Heart right ventricle (tissue), 16 donors: ENCODE measurements around the gene NPHS2. TPM values are rescaled to one million over a fixed set of nuclear protein-coding genes. Genes with fewer than 3 reads are reported as not detected.

Experiments
- ATAC-seq, 8 donors: fragments of 200-7000 bp; cut with Tn5 transposase; one replicate each; pipeline ENCODE4 v1.9.1; 2020; ENCODE audit warnings: mild to moderate bottlenecking in 8 of 8, moderate library complexity in 8 of 8, moderate number of reproducible peaks in 1 of 8
- DNase-seq, 2 donors: peaks; one replicate each; pipeline ENCODE4 v3.0.0-alpha.2; 2020
- H3K27ac ChIP-seq, 10 donors: fragments of 200-600 bp; sonication (generic) in 2 of 10; one replicate each; pipeline versions ENCODE4 v1.5.0 to v1.8.0; 2020 to 2022; ENCODE audit warnings: mild to moderate bottlenecking in 3 of 10
- H3K27me3 ChIP-seq, 7 donors: fragments of 200-600 bp; one replicate each; pipeline ENCODE4 v1.8.0; 2021 to 2022; ENCODE audit warnings: mild to moderate bottlenecking in 2 of 7
- H3K36me3 ChIP-seq, 9 donors: fragments of 200-600 bp; sonication (generic) in 1 of 9; one replicate each; pipeline versions ENCODE4 v1.5.0 to v1.8.0; 2020 to 2022; ENCODE audit warnings: mild to moderate bottlenecking in 2 of 9
- H3K4me1 ChIP-seq, 9 donors: fragments of 200-600 bp; sonication (generic) in 1 of 9; one replicate each; pipeline versions ENCODE4 v1.5.0 to v1.8.0; 2020 to 2022; ENCODE audit warnings: mild to moderate bottlenecking in 4 of 9
- H3K4me3 ChIP-seq, 10 donors: fragments of 200-600 bp; sonication (generic) in 2 of 10; one replicate each; pipeline versions ENCODE4 v1.5.0 to v1.8.0; 2020 to 2022; ENCODE audit warnings: mild to moderate bottlenecking in 7 of 10, moderate library complexity in 2 of 10
- H3K9me3 ChIP-seq, 11 donors: fragments of 200-600 bp in 10 of 11; sonication (generic) in 2 of 11; one replicate each; pipeline versions ENCODE4 v1.5.0 to v1.8.0; 2013 to 2022; ENCODE audit warnings: mild to moderate bottlenecking in 2 of 11, control low read depth in 1 of 11, moderate library complexity in 1 of 11
- CTCF ChIP-seq, 9 donors: fragments of 200-600 bp; sonication (generic) in 2 of 9; IDR thresholded peaks; one replicate each; pipeline versions ENCODE4 v1.5.0 to v1.8.0; 2021 to 2022; ENCODE audit warnings: antibody characterized with exemption in 9 of 9, mild to moderate bottlenecking in 5 of 9, moderate library complexity in 1 of 9
- WGBS, 2 donors: extraction: QIAGEN DNeasy Blood & Tissue Kit; methylation state at CpG; one replicate each; pipeline ENCODE4 v1.1.7; 2013; ENCODE audit warnings: inconsistent platforms in 1 of 2; 5-methylcytosine and 5-hydroxymethylcytosine counted together
- intact Hi-C, 10 donors: fragments of 100-400 bp; cut with DNase I; formaldehyde crosslinking; loops; one replicate each; pipeline versions ENCODE4 v1.11.1 to v1.14.2; 2022
- polyA plus RNA-seq, 2 donors: library from polyadenylated mRNA; stranded (reverse); fragments of 200-250 nt; gene quantifications; one replicate each; pipeline ENCODE4 v1.2.3, GENCODE V29; 2013
- total RNA-seq, 10 donors: library from RNA; stranded (reverse); fragmentation: NEBNext Ultra II Directional in 3 of 10; extraction: Animal tissue kit (Norgen Biotek cat#: 25700) in 3 of 10; gene quantifications; one replicate each; pipeline versions ENCODE4 v1.2.1 to v1.2.4, GENCODE V29; 2021 to 2023
- donor health status: Arrhythmogenic right ventricular cardiomyopathy.
- donor health status: ischemic (EF 13 %, LVEDD 7.1; RV severe dilation, severe dysfunction).
- donor health status: healthy with polysubstance abuse.
- donor health status: DM: no; HTN: yes; CAD: no.
- donor health status: DM: no; HTN: no; CAD: no.
- donor health status: ischemic (EF 25% LVEDD 6.9; RV normal size, moderate dysfunction).
- donor health status: ischemic (EF 25% LVEDD 5.7; RV mildly dilated, moderate dysfunction).
- donor health status: healthy.
- donor health status: DM: yes; HTN: yes; CAD: no.
- donor health status: Ischemic cardiomyopathy.
- donor health status: ischemic (EF 35%, LVEDD 5.7; RV mildly dilated, moderate dysfunction).
- donor health status: nonischemic (EF 11% LVEDD 7.7; RV severe dilation, severe dysfunction).
- donor health status: DM: yes; HTN: yes; CAD: no.
- donor health status: PGD.
- donor health status: ischemic (EF 29% LVEDD 5.4; RV normal size, mild dysfunction).
- donor health status: nonischemic (EF 23%, LVEDD 6.1; RV moderate dilation, normal function).

The NPHS2 gene
- total and polyA plus RNA-seq, 12 donors = not detected

GRCh38 chr1:179547021-179547535 lies 28.7 kb downstream of the NPHS2 start:
- DNase-seq (no peak), ATAC-seq (no peak)
- WGBS, 2 donors = 73 to 74% methylated on average over 2 of the region's 2 CpGs
- TF ChIP-seq CTCF (IDR thresholded peaks at IDR 0.05) = no peak
- Histone ChIP-seq H3K4me3 (no peak overlapping the region), H3K9me3 (no peaks in the 10 kb centered on the region), H3K36me3 (no peaks in the 10 kb centered on the region), H3K4me1 (peaks cover 0 to 5% (median 0%) of the 10 kb centered on the region in 9 donors), H3K27ac (no peak overlapping the region), H3K27me3 (peaks cover 0 to 9% (median 0%) of the 10 kb centered on the region in 7 donors)
- intact Hi-C loops = no loop called here

GRCh38 chr1:179545321-179545720 lies 30.4 kb downstream of the NPHS2 start:
- Histone ChIP-seq H3K4me1 (peaks cover 0 to 5% (median 0%) of the 10 kb centered on the region in 9 donors), H3K36me3 (no peaks in the 10 kb centered on the region), H3K27me3 (peaks cover 0 to 9% (median 0%) of the 10 kb centered on the region in 7 donors), H3K4me3 (no peak overlapping the region), H3K9me3 (no peaks in the 10 kb centered on the region), H3K27ac (no peak overlapping the region)
- 20 to 31% methylated on average over 3 of the region's 3 CpGs for WGBS, 2 donors
- intact Hi-C loops = no loop called here
- no peak for ATAC-seq
- no peak for TF ChIP-seq CTCF (IDR thresholded peaks at IDR 0.05)
- DNase-seq = no peak

GRCh38 chr1:179541774-179542173 lies 34.0 kb downstream of the NPHS2 start:
- 65 to 69% methylated on average over 2 of the region's 2 CpGs for WGBS, 2 donors
- Histone ChIP-seq H3K4me1 (peaks cover 0 to 5% (median 0%) of the 10 kb centered on the region in 9 donors), H3K9me3 (peaks cover 0 to 8% (median 0%) of the 10 kb centered on the region in 11 donors), H3K27ac (no peak overlapping the region), H3K4me3 (no peak overlapping the region), H3K36me3 (no peaks in the 10 kb centered on the region), H3K27me3 (peaks cover 0 to 9% (median 0%) of the 10 kb centered on the region in 7 donors)
- intact Hi-C loops = no loop called here
- ATAC-seq (no peak), DNase-seq (no peak)
- TF ChIP-seq CTCF (IDR thresholded peaks at IDR 0.05) = no peak

- no peak overlapping the region for H3K27ac ChIP-seq
- no peak for TF ChIP-seq CTCF (IDR thresholded peaks at IDR 0.05)
- no peaks in the 10 kb centered on the region for H3K36me3 ChIP-seq
- no peak for ATAC-seq
- H3K27me3 ChIP-seq = no peaks in the 10 kb centered on the region
- H3K9me3 ChIP-seq = no peaks in the 10 kb centered on the region
- H3K4me3 ChIP-seq = no peak overlapping the region
- intact Hi-C loops = no loop called here
- 32 to 67% methylated on average over 1 of the region's 1 CpG for WGBS, 2 donors
- H3K4me1 ChIP-seq = no peaks in the 10 kb centered on the region
- DNase-seq = no peak
These were observed 45.4 kb downstream of the NPHS2 start for GRCh38 chr1:179530352-179530751.
